ENCODE data around the gene EDN2. TPM values are rescaled to one million over a fixed set of nuclear protein-coding genes. Genes with fewer than 3 reads are reported as not detected.
A peak's percentile ranks its signal among the peaks of the same experiment; 100 is the strongest.

The EDN2 gene
- total RNA-seq, 4 donors from 2014 or later: 0.50 to 1.1 TPM; not detected in 2

DNA sequence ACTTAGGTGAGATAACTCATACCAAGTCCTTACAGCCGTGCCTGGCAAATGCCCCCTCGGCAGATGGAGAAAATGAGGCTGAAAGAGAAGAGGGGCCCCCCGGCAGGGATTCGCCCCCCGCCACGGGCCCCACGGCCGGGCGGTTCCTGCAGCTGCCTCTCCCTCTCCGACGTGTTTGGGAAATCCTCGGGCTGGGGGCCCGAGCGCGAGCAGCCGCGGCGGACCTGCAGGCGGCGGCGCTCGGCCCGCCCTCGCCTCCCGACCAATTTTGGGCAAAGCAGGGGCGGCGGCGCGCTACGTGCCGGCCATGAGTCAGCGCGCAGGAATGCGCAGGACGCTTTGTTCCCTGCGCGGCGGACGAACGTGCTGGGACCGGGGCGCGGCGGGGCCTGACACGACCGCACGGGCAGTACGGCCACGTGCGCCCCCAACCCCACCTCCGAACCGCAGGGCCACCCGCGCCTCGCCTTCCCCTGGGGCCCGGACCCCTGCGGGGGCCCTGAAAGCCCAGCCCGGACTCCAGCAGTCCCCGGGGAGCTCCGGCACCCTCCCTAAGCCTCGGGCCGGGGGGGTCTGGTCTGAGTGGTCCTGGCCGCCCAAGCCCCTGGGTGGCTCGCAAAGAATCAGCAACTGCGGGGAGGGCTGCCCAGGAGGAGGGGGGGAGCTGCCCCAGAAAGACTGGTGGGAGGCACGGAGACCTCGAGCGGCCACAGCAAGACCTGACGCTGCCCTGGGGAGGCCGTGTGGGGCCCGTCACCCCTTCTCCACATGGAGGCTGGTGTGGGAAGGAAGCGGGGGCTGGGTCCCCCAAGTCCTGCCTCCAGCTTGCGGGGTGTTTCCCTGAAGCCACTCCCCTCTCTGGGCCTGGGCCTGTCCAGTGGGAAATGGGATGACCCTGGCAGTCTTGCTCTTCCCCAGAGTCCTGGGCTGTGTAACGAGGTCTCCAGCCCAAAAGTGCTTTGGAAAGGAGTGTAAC, 11.9 kb upstream of the EDN2 start:
- peak overlapping the region; percentile 17 to 46 for H3K4me3 ChIP-seq
- peak; percentile 94 for ATAC-seq
- peak; percentile 99 for TF ChIP-seq POLR2AphosphoS5 (IDR thresholded peaks at IDR 0.05)
- peak; percentile 93 for TF ChIP-seq EP300 (IDR thresholded peaks at IDR 0.05)
- peak; percentile 71 to 85 for TF ChIP-seq POLR2A (IDR thresholded peaks at IDR 0.05)
- TF ChIP-seq, protein P1, sequence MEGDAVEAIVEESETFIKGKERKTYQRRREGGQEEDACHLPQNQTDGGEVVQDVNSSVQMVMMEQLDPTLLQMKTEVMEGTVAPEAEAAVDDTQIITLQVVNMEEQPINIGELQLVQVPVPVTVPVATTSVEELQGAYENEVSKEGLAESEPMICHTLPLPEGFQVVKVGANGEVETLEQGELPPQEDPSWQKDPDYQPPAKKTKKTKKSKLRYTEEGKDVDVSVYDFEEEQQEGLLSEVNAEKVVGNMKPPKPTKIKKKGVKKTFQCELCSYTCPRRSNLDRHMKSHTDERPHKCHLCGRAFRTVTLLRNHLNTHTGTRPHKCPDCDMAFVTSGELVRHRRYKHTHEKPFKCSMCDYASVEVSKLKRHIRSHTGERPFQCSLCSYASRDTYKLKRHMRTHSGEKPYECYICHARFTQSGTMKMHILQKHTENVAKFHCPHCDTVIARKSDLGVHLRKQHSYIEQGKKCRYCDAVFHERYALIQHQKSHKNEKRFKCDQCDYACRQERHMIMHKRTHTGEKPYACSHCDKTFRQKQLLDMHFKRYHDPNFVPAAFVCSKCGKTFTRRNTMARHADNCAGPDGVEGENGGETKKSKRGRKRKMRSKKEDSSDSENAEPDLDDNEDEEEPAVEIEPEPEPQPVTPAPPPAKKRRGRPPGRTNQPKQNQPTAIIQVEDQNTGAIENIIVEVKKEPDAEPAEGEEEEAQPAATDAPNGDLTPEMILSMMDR (IDR thresholded peaks at IDR 0.05): peak in 3 of 4 experiments; percentile 45 to 61 (median 48)
- H3K9me3 ChIP-seq: no peaks in the 10 kb centered on the region
- H3K4me1 ChIP-seq: peaks cover 0 to 69% (median 29%) of the 10 kb centered on the region in 3 donors
- peak overlapping the region; percentile 70 to 97 (median 90) for H3K27ac ChIP-seq
- no peaks in the 10 kb centered on the region for H3K36me3 ChIP-seq
- WGBS, 2 donors (ENCODE audit: low coverage in 1 of 2): 31% methylated on average over 15 of the region's 74 CpGs; no CpG with 5 or more reads in 1 of the 2 donors
- H3K27me3 ChIP-seq: no peaks in the 10 kb centered on the region

DNA sequence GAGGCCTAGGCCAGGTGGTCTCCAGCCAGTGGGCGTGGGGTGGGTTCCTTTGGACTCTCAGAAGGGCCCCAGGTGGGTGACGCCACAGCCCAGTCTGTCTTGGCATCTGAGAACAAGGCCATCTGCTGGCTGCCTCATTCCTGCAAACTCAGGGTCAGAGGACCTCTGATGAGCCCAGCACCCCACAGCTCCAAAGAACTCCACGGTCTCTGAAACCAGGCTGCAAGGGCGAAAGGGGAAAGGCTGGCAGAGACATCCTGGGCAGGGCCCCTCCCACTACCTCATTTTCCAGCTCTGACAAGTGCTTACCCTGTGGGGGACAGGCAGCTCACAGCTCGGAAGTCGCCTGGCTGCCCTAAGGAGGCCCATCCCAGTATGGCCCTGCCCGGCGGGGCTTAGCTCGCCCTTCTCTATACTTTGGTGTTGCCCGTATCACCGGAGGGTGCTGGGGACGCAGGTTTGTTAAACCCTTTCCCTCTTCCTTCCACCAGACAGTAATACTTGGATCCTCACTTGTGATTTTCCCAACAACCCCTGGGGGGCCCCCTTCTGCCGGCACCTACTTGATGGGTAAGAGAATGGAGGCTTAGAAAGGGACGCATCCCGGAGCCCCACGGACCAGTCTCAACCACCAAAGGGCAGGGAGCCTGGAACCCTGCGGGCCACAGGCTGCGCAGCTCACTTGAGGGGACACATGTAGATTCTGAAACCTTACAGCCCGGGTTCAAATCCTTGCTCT, 10.9 kb upstream of the EDN2 start:
- Histone ChIP-seq H3K27ac (peak overlapping the region; percentile 61 to 97 (median 90)), H3K4me1 (peaks cover 0 to 59% (median 29%) of the 10 kb centered on the region in 3 donors), H3K27me3 (no peaks in the 10 kb centered on the region), H3K9me3 (no peaks in the 10 kb centered on the region), H3K4me3 (peak overlapping the region; percentile 17 to 46), H3K36me3 (no peaks in the 10 kb centered on the region)
- WGBS, 2 donors (ENCODE audit: low coverage in 1 of 2): 89% methylated on average over 6 of the region's 19 CpGs; no CpG with 5 or more reads in 1 of the 2 donors
- TF ChIP-seq, protein P1 (IDR thresholded peaks at IDR 0.05): peak in 1 of 4 experiments; percentile 48
- TF ChIP-seq EP300 (IDR thresholded peaks at IDR 0.05): no peak
- TF ChIP-seq POLR2A (IDR thresholded peaks at IDR 0.05): no peak
- no peak for ATAC-seq

DNA sequence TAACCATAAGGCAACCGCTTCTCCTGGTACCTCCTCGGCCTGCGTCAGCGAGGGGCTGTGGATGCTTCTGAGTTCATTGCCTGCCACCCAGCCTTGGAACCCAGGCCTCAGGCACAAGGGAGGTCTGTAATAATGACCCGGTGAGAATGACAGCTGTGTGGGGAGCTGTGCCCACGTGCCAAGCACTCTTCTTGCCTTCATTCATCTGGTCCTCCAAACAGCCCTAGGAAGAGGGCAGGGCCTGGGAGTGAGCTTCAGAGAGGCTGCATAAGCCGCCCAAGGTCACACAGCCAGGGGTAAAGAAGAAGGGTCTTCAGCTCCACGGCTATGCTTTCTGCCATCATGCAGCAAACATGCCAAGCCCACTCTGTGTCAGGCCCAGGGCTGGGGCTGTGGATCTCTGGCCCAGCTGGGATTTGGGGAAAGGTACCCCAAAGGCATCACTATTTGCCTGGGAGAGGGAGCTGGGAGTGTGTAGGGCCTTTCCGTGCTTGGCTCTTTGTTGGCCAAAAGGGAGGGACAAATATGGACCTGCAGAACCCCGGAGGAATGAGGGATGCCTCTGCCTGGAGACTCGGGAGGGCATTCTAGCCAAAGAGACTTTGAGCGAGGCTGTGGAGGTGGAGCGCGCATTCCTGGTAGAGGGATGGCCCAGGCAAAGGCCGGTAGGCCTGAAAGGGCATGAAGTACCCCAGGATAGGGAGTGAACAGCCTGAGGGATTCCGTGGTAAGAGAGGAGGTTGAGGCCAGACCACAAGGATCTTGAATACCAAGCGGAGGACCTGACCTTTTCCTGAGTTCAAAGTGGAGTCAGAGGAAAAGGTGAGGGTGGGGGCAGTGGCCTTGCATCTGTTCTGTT, 10.1 kb upstream of the EDN2 start:
- H3K4me1 ChIP-seq: peaks cover 0 to 51% (median 26%) of the 10 kb centered on the region in 3 donors
- H3K27ac ChIP-seq: peak overlapping the region in 3 of 4 donors; percentile 90 to 97 (median 91)
- WGBS, 2 donors (ENCODE audit: low coverage in 1 of 2): 94 to 95% methylated on average over 7 of the region's 17 CpGs
- no peaks in the 10 kb centered on the region for H3K9me3 ChIP-seq
- H3K36me3 ChIP-seq: no peaks in the 10 kb centered on the region
- H3K4me3 ChIP-seq: no peak overlapping the region
- no peaks in the 10 kb centered on the region for H3K27me3 ChIP-seq
- ATAC-seq: no peak
- TF ChIP-seq POLR2A (IDR thresholded peaks at IDR 0.05) (no peak), POLR2AphosphoS5 (IDR thresholded peaks at IDR 0.05) (no peak)
- TF ChIP-seq, protein P1 (IDR thresholded peaks at IDR 0.05): no peak

DNA sequence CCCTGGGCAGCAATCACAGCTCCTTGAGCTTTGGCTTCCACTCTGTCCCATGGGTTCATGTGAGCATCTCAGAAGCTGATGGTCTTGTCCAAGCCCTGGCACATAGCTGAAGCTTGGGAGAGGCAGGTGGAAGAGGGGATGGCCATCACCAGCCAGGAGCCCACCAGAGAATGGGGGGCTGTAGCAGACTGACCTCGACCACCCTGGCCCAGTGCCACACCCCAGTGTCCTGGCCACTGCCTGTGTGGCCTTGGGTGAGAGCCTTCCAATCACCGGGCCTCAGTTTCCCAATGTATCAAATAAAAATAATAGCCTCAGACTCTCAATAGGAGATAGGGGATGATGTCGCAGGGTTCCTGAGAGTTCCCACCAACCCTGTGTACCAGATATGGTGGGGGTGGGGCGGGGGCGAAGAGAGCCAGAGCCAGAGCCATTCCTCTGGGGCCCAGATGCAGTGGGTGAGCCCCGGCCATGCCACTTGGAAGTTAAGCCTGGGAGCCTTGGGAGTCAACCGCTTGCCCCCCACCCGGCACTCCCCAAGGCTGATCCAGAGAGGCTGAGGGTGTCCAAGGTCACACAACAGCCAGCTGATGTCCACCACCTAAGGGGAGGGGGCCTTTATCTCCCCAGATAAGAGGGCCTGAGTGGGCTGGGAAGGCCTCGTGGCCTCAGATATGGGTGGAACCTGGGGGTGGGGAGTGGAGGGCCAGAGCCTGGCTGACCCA, 9.3 kb upstream of the EDN2 start:
- Histone ChIP-seq H3K4me3 (no peak overlapping the region), H3K27me3 (no peaks in the 10 kb centered on the region), H3K4me1 (peaks cover 0 to 45% (median 24%) of the 10 kb centered on the region in 3 donors), H3K9me3 (no peaks in the 10 kb centered on the region), H3K36me3 (no peaks in the 10 kb centered on the region), H3K27ac (peak overlapping the region in 2 of 4 donors; percentile 90 to 97)
- WGBS, 2 donors (ENCODE audit: low coverage in 1 of 2): no CpG with 5 or more reads among the region's 9 CpGs
- no peak for ATAC-seq
- TF ChIP-seq POLR2AphosphoS5 (IDR thresholded peaks at IDR 0.05): no peak
- TF ChIP-seq EP300 (IDR thresholded peaks at IDR 0.05): no peak
- no peak for TF ChIP-seq POLR2A (IDR thresholded peaks at IDR 0.05)
- TF ChIP-seq, protein P1 (IDR thresholded peaks at IDR 0.05): no peak

Data from gastroesophageal sphincter (tissue), 4 donors.